Kidney (tissue), 14 donors: ENCODE data around the gene ANKRD63. TPM values are rescaled to one million over a fixed set of nuclear protein-coding genes. Genes with fewer than 3 reads are reported as not detected.

Experiments used
- DNase-seq, 5 donors: peaks; one replicate each; pipeline ENCODE4 v3.0.0-alpha.2; 2013 to 2020
- FAIRE-seq: peaks from 2 replicates; lab custom pipeline; 2012; peaks lifted over from hg19 to GRCh38; lab: Jason Lieb, UNC
- H3K27ac ChIP-seq, 2 donors: one replicate each; pipeline ENCODE4 v1.7.0; 2013; ENCODE audit warnings: low read depth in 2 of 2, low read length in 2 of 2, inconsistent platforms in 1 of 2
- H3K27me3 ChIP-seq: one replicate; pipeline ENCODE4 v1.7.1; 2013; ENCODE audit warnings: low read length, inconsistent platforms; ENCODE audit not compliant: control insufficient read depth, insufficient read depth
- H3K36me3 ChIP-seq, 3 donors: one replicate each; pipeline versions ENCODE4 v1.7.0 to v1.7.1; 2013; ENCODE audit warnings: low read length in 3 of 3, control low read depth in 1 of 3, inconsistent platforms in 1 of 3; ENCODE audit not compliant: insufficient read depth in 3 of 3, control insufficient read depth in 2 of 3
- H3K4me1 ChIP-seq, 3 donors: one replicate each; pipeline versions ENCODE4 v1.7.0 to v1.7.1; 2013; ENCODE audit warnings: low read length in 3 of 3, inconsistent platforms in 1 of 3, low read depth in 1 of 3; ENCODE audit not compliant: control insufficient read depth in 2 of 3, insufficient read depth in 2 of 3
- H3K4me3 ChIP-seq, 3 donors: one replicate each; pipeline versions ENCODE4 v1.7.0 to v1.8.1; 2013; ENCODE audit warnings: low read length in 3 of 3, control low read depth in 1 of 3, inconsistent platforms in 1 of 3
- H3K9ac ChIP-seq, 3 donors: one replicate each; pipeline versions ENCODE4 v1.7.0 to v1.7.1; 2013; ENCODE audit warnings: low read length in 3 of 3, control low read depth in 1 of 3, inconsistent platforms in 1 of 3
- H3K9me3 ChIP-seq, 3 donors: one replicate each; pipeline versions ENCODE4 v1.7.0 to v1.7.1; 2013; ENCODE audit warnings: low read length in 3 of 3, control low read depth in 1 of 3, inconsistent platforms in 1 of 3; ENCODE audit not compliant: control insufficient read depth in 2 of 3, insufficient read depth in 1 of 3
- intact Hi-C: fragments of 100-400 bp; cut with DNase I; formaldehyde crosslinking; loops from one replicate; pipeline ENCODE4 v1.11.1; 2022
- polyA plus RNA-seq: library from polyadenylated mRNA; stranded (reverse); fragments of 350-450 nt; fragmentation: Illumina TruSeq; extraction: RNeasy Lipid Tissue Mini Kit (QIAGEN cat#74804); gene quantifications from one replicate; pipeline ENCODE4 v1.2.3, GENCODE V29; 2014; ENCODE audit warnings: low read depth, low replicate concordance; ENCODE audit not compliant: insufficient read depth
- total RNA-seq: library from RNA; stranded (reverse); fragmentation: NEBNext Ultra II Directional; extraction: Animal tissue kit (Norgen Biotek cat#: 25700); gene quantifications from one replicate; pipeline ENCODE4 v1.2.1, GENCODE V29; 2021
- TF ChIP-seq, protein P1 (sequence below): IDR thresholded peaks from 3 replicates; pipeline ENCODE4 v1.5.1; 2012; ENCODE audit warnings: mild to moderate bottlenecking, moderate library complexity, borderline replicate concordance; ENCODE audit not compliant: insufficient read depth; ENCODE audit errors: extremely low read depth
- donor health status: control.
- donor health status: control.
- donor health status: control.
- donor health status: control.
- donor health status: control.
- donor health status: DM: yes; HTN: yes; CAD: no.
- donor health status: Normal renal cell carcinoma (clear cell type).

ANKRD63 gene
- total and polyA plus RNA-seq, 2 donors from 2014 or later, result not detected

DNA sequence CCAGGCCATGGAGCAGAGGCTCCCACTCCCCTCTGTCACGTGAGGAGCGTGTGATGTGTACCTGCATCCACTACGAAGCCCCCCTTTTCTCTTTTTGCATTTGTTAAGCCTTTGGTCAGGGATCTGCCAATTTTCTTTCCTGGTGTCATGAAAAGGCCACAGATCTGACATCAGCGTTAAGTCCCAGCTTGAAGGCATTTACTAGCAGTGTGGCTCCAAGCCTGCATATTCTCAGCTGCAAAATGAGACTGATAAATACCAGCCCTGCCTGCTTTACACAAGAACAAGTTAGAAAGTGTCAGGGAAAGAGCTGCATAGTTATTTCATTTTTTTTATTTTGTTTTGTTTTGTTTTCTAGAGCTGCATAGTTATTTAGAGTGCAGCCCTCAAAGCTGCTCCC, 2.3 kb upstream of the ANKRD63 start:
- Histone ChIP-seq H3K4me1 (peaks cover 0 to 14% (median 10%) of the 10 kb centered on the region in 3 donors), H3K36me3 (no peaks in the 10 kb centered on the region), H3K9me3 (no peaks in the 10 kb centered on the region), H3K4me3 (no peak overlapping the region), H3K9ac (no peak overlapping the region), H3K27ac (no peak overlapping the region), H3K27me3 (peaks cover 21% of the 10 kb centered on the region)
- TF ChIP-seq, protein P1, sequence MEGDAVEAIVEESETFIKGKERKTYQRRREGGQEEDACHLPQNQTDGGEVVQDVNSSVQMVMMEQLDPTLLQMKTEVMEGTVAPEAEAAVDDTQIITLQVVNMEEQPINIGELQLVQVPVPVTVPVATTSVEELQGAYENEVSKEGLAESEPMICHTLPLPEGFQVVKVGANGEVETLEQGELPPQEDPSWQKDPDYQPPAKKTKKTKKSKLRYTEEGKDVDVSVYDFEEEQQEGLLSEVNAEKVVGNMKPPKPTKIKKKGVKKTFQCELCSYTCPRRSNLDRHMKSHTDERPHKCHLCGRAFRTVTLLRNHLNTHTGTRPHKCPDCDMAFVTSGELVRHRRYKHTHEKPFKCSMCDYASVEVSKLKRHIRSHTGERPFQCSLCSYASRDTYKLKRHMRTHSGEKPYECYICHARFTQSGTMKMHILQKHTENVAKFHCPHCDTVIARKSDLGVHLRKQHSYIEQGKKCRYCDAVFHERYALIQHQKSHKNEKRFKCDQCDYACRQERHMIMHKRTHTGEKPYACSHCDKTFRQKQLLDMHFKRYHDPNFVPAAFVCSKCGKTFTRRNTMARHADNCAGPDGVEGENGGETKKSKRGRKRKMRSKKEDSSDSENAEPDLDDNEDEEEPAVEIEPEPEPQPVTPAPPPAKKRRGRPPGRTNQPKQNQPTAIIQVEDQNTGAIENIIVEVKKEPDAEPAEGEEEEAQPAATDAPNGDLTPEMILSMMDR, result no peak
- DNase-seq, result peak in 1 of 5 donors; percentile 79
- FAIRE-seq, result no peak
- intact Hi-C loops, result no loop called here

DNA sequence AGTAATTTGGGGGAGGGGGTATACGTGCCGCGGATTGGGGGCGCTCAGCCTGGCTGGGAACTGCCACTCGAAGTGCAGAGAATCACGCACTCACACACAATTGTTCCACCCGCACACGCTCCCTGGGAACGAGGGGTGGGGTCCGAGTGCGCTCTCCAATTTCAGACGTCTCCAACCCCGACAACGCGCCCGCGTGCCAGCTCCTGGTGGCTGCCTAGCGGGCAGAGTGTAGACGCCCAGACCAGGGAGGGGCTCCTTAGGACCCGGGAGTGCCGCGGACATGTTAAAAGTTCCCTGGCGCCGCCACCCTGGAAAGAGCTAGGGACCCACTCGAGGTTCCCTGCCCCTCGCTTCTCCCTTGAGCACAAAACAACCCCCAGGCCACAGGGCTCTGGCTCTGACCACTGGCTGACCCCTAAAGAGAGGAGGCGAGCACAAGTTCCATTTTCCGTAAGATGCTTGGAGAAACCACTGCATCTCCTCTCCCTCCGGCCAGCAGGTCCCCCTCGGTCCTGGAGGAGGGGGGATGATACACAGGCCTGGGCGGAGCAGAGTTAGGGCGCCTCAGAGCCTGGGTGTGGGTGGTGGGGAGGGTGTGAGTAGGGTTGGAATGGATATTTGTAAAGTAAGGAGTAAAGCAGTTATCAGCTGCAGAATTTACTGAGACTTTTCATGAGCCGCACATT, 894 bp upstream of the ANKRD63 start:
- Histone ChIP-seq H3K27me3 (peaks cover 27% of the 10 kb centered on the region), H3K27ac (no peak overlapping the region), H3K9ac (no peak overlapping the region), H3K4me1 (peaks cover 0 to 15% (median 4%) of the 10 kb centered on the region in 3 donors), H3K36me3 (no peaks in the 10 kb centered on the region), H3K9me3 (no peaks in the 10 kb centered on the region), H3K4me3 (no peak overlapping the region)
- intact Hi-C loops, result no loop called here
- TF ChIP-seq, protein P1, result no peak
- DNase-seq (no peak), FAIRE-seq (no peak)

DNA sequence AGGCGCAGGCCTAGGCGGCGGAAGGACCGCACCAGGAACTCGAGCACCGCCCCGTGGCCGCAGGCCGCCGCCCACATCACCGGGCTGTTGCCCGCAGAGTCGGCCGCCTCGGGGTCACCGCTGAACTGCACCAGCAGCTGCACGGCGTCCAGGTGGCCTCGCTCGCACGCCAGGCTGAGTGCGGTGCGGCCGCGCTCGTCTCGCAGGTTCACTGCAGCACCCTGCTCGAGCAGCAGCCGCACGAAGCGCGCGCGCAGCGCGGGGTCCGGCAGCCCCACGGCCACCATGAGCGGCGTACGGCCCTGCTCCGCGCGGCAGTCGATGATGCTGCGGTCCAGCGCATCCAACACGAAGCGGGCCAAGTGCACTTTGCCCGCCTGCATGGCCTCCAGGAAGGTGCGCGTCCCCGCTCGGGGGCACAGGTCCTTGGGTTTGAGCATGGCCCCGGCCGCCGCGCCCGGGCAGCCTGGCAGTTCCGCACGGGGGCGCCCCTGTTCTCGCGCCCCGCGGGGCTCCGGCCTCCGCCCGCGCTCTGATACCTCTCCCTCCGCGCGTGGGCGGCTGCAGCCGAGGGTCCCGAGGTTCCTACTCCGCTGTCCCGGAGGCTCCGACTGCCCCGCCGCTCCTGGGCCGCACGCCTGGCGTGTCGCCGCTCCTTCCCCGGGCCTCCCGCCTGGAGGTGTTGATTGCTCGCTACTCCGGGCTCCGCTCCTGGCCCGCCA, 556 bp downstream of the ANKRD63 start:
- Histone ChIP-seq H3K4me3 (peak overlapping the region in 2 of 3 donors; percentile 9 to 46), H3K9ac (no peak overlapping the region), H3K27me3 (peaks cover 27% of the 10 kb centered on the region), H3K27ac (no peak overlapping the region), H3K9me3 (no peaks in the 10 kb centered on the region), H3K4me1 (peaks cover 0 to 11% (median 0%) of the 10 kb centered on the region in 3 donors), H3K36me3 (no peaks in the 10 kb centered on the region)
- FAIRE-seq (no peak), DNase-seq (peak in 4 of 5 donors; percentile 60 to 75 (median 66))
- TF ChIP-seq, protein P1, result peak; percentile 20
- intact Hi-C loops, result no loop called here
